Sigmoid colon (tissue), 7 donors: ENCODE results near the gene TSSK6. TPM values are rescaled to one million over a fixed set of nuclear protein-coding genes. Genes with fewer than 3 reads are reported as not detected.
A peak's percentile ranks its signal among the peaks of the same experiment; 100 is the strongest.

Experiments used
- DNase-seq: peaks from one replicate; pipeline ENCODE4 v3.0.0-alpha.2; 2019
- H3K27ac ChIP-seq, 4 donors: fragments of 200-600 bp; sonication (generic); one replicate each; pipeline ENCODE4 v1.5.1; 2016 to 2019; ENCODE audit warnings: mild to moderate bottlenecking in 1 of 4
- H3K27me3 ChIP-seq, 3 donors: fragments of 200-600 bp; sonication (generic); one replicate each; pipeline ENCODE4 v1.5.1; 2019; ENCODE audit warnings: mild to moderate bottlenecking in 1 of 3
- H3K36me3 ChIP-seq, 4 donors: fragments of 200-600 bp; sonication (generic); one replicate each; pipeline ENCODE4 v1.5.1; 2016 to 2019
- H3K4me1 ChIP-seq, 4 donors: fragments of 200-600 bp; sonication (generic); one replicate each; pipeline ENCODE4 v1.5.1; 2017 to 2019
- H3K4me3 ChIP-seq, 4 donors: fragments of 200-600 bp; sonication (generic); one replicate each; pipeline ENCODE4 v1.5.1; 2017 to 2019; ENCODE audit warnings: mild to moderate bottlenecking in 2 of 4, moderate library complexity in 1 of 4
- H3K9me3 ChIP-seq, 4 donors: fragments of 200-600 bp in 3 of 4; sonication (generic) in 3 of 4; one replicate each; pipeline versions ENCODE4 v1.5.1 to v1.6.1; 2013 to 2019
- EP300 ChIP-seq, 4 donors: sonication (generic); formaldehyde crosslinking; IDR thresholded peaks; one replicate each; pipeline ENCODE4 v1.6.1; 2017; ENCODE audit warnings: antibody characterized with exemption in 4 of 4
- POLR2A ChIP-seq, 2 donors: fragments of 450-650 bp; IDR thresholded peaks; one replicate each; pipeline ENCODE4 v1.6.1; 2016; ENCODE audit warnings: antibody characterized with exemption in 2 of 2, mild to moderate bottlenecking in 2 of 2, moderate library complexity in 2 of 2
- POLR2AphosphoS5 ChIP-seq, 4 donors: sonication (generic); formaldehyde crosslinking; IDR thresholded peaks; one replicate each; pipeline ENCODE4 v1.6.1; 2017; ENCODE audit warnings: antibody characterized with exemption in 4 of 4
- WGBS, 2 donors: extraction: QIAGEN DNeasy Blood & Tissue Kit; methylation state at CpG; one replicate each; pipeline ENCODE4 v1.1.7; 2013; 5-methylcytosine and 5-hydroxymethylcytosine counted together
- intact Hi-C: fragments of 100-400 bp; cut with DNase I; formaldehyde crosslinking; loops from one replicate; pipeline ENCODE4 v1.15.1; 2023
- polyA plus RNA-seq, 3 donors: library from polyadenylated mRNA; stranded (reverse); fragments of 200-250 nt; gene quantifications; one replicate each; pipeline ENCODE4 v1.2.3, GENCODE V29; 2013
- total RNA-seq, 4 donors: library from RNA; depleted of rRNA; stranded (reverse); fragments of >200 nt; gene quantifications; one replicate each; pipeline ENCODE4 v1.1.0, GENCODE V29; 2016
- TF ChIP-seq, protein P1 (sequence below), 4 experiments: fragments of 450-650 bp in 3 of 4; fragments of 200-600 bp in 1 of 4; IDR thresholded peaks; one replicate each; pipeline ENCODE4 v1.5.1; 2016 to 2019; ENCODE audit warnings: antibody characterized with exemption in 4 of 4, mild to moderate bottlenecking in 3 of 4, moderate library complexity in 2 of 4
- donor health status: healthy with polysubstance abuse.
- donor health status: Bipolar disorder and iron deficiency.
- donor health status: healthy.

TSSK6 gene
- total and polyA plus RNA-seq, 7 donors = 1.2 to 3.3 (median 1.6) TPM

DNA sequence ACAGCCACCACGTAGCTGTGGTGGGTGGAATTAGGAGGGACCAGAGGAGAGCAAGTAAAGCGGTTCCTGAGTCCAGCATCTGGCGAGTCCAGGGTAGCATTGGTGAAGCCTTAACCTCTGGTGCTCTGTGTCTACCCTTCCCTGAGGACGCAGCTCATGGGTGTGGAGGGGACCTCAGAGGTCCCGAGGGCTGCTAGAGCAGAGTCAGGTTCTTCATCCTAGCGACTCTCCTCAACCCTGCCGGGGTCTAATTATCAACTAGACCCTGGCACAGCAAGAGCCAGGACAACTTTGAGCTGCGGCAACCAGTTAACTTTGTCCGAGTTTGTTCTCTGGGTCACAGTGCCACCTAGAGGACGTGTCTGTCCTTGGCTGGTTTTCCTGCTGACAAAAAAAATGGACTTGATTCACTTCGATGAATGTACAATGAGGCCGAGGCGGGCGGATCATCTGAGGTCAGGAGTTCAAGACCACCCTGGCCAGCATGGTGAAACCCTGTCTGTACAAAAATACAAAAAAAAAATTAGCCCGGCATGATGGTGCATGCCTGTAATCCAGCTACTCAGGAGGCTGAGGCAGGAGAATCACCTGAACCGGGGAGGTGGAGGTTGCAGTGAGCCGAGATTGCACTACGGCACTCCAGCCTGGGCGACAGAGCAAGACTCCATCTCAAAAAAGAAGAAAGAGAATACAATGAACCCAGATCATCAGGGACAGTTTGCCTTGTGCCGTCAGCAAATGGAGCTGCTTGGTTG, 25.0 kb downstream of the TSSK6 start:
- peak; percentile 90 for DNase-seq
- H3K9me3 ChIP-seq = no peaks in the 10 kb centered on the region
- H3K4me3 ChIP-seq = no peak overlapping the region
- intact Hi-C loops = loop anchor here (1.0 kb wide), 1 partner anchor 123 kb away; no protein-coding TSS in a partner anchor
- TF ChIP-seq, protein P1, sequence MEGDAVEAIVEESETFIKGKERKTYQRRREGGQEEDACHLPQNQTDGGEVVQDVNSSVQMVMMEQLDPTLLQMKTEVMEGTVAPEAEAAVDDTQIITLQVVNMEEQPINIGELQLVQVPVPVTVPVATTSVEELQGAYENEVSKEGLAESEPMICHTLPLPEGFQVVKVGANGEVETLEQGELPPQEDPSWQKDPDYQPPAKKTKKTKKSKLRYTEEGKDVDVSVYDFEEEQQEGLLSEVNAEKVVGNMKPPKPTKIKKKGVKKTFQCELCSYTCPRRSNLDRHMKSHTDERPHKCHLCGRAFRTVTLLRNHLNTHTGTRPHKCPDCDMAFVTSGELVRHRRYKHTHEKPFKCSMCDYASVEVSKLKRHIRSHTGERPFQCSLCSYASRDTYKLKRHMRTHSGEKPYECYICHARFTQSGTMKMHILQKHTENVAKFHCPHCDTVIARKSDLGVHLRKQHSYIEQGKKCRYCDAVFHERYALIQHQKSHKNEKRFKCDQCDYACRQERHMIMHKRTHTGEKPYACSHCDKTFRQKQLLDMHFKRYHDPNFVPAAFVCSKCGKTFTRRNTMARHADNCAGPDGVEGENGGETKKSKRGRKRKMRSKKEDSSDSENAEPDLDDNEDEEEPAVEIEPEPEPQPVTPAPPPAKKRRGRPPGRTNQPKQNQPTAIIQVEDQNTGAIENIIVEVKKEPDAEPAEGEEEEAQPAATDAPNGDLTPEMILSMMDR (IDR thresholded peaks at IDR 0.05) = peak; percentile 65 to 79 (median 74)
- no peak for TF ChIP-seq POLR2AphosphoS5 (IDR thresholded peaks at IDR 0.05)
- TF ChIP-seq POLR2A (IDR thresholded peaks at IDR 0.05) = no peak
- TF ChIP-seq EP300 (IDR thresholded peaks at IDR 0.05) = no peak
- WGBS, 2 donors = 28 to 35% methylated on average over 20 of the region's 20 CpGs
- peak overlapping the region; percentile 58 to 70 (median 60) for H3K27ac ChIP-seq
- peaks cover 0 to 35% (median 30%) of the 10 kb centered on the region in 4 donors for H3K4me1 ChIP-seq
- peaks cover 10 to 35% (median 17%) of the 10 kb centered on the region in 4 donors for H3K36me3 ChIP-seq
- no peaks in the 10 kb centered on the region for H3K27me3 ChIP-seq

DNA sequence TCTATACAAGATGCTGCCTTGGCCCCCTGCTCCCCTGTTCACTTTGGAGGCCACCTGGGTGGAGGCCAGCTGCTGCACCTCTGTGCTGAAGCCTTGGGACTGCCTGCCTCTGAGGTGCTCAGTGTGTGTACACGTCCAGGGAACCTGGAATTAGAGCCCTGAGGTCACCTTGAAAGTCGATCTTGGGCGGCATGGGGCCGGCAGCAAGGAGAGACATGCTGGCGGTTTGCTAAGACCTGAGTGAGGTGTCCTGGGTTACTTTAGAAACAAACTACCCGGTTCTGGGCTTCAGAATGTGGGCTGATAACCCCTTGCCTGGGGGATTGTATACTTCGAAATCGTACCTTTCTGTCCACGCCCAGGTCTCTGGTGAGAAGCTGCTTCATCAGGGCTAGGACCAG, 25.5 kb downstream of the TSSK6 start:
- intact Hi-C loops = loop anchor here (1.0 to 5.0 kb wide), 2 partner anchors 83 to 123 kb away; partner anchors contain the start of gene GATAD2A
- no peaks in the 10 kb centered on the region for H3K27me3 ChIP-seq
- peaks cover 0 to 41% (median 30%) of the 10 kb centered on the region in 4 donors for H3K4me1 ChIP-seq
- TF ChIP-seq EP300 (IDR thresholded peaks at IDR 0.05) (no peak), POLR2AphosphoS5 (IDR thresholded peaks at IDR 0.05) (no peak), POLR2A (IDR thresholded peaks at IDR 0.05) (no peak)
- TF ChIP-seq, protein P1 (IDR thresholded peaks at IDR 0.05) = no peak
- peaks cover 9 to 30% (median 17%) of the 10 kb centered on the region in 4 donors for H3K36me3 ChIP-seq
- WGBS, 2 donors = 57 to 78% methylated on average over 9 of the region's 9 CpGs
- peak overlapping the region; percentile 58 to 70 (median 60) for H3K27ac ChIP-seq
- DNase-seq = no peak
- H3K4me3 ChIP-seq = no peak overlapping the region
- no peaks in the 10 kb centered on the region for H3K9me3 ChIP-seq

DNA sequence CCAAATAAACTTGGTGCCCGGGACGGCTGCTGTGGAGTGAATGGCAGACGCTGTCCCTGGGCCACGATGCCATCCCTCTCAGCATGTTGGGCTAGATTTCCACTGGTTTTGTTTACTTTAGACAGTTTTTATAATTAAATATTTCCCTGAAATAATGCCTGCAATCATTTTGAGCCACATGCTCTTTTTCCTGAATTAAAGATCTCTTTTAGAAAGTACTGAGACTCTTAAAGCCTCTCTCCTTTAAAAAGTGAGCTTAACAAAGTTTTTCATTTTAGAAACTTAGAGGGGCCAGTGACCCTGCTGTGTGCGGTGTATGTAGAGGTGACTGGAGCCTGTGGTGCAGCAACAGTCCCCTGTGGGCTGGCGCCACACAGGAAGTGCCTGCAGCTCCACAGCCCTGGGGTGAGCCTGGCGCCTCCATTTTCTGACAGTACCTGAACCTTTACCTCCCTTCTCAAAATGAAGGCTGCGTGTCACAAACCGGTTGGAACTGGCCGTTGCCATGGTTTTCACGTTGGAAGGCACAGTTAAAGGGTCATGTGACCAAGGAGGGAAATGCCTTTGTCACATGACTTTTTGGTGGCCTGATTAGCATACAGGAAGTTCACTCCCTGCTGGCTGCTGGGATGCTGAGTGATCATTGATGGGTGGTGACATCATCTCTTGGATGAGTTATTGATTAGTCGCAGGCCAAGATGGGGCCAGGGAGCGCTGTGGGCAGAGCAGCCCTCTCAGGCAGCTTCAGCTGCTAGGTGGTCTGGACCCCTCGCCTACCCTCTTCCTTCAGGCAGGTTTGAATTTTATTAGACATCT, 26.3 kb downstream of the TSSK6 start:
- Histone ChIP-seq H3K27ac (peak overlapping the region; percentile 58 to 70 (median 60)), H3K4me3 (no peak overlapping the region), H3K27me3 (no peaks in the 10 kb centered on the region), H3K36me3 (peaks cover 3 to 22% (median 11%) of the 10 kb centered on the region in 4 donors), H3K4me1 (peaks cover 0 to 41% (median 30%) of the 10 kb centered on the region in 4 donors), H3K9me3 (no peaks in the 10 kb centered on the region)
- 13 to 28% methylated on average over 14 of the region's 14 CpGs for WGBS, 2 donors
- TF ChIP-seq POLR2A (IDR thresholded peaks at IDR 0.05) (no peak), EP300 (IDR thresholded peaks at IDR 0.05) (no peak), POLR2AphosphoS5 (IDR thresholded peaks at IDR 0.05) (peak in 1 of 4 donors; percentile 54)
- TF ChIP-seq, protein P1 (IDR thresholded peaks at IDR 0.05) = no peak
- peak; percentile 88 for DNase-seq
- intact Hi-C loops = loop anchor here (5.0 kb wide), 1 partner anchor 82 kb away; the partner anchor contains the start of gene GATAD2A

DNA sequence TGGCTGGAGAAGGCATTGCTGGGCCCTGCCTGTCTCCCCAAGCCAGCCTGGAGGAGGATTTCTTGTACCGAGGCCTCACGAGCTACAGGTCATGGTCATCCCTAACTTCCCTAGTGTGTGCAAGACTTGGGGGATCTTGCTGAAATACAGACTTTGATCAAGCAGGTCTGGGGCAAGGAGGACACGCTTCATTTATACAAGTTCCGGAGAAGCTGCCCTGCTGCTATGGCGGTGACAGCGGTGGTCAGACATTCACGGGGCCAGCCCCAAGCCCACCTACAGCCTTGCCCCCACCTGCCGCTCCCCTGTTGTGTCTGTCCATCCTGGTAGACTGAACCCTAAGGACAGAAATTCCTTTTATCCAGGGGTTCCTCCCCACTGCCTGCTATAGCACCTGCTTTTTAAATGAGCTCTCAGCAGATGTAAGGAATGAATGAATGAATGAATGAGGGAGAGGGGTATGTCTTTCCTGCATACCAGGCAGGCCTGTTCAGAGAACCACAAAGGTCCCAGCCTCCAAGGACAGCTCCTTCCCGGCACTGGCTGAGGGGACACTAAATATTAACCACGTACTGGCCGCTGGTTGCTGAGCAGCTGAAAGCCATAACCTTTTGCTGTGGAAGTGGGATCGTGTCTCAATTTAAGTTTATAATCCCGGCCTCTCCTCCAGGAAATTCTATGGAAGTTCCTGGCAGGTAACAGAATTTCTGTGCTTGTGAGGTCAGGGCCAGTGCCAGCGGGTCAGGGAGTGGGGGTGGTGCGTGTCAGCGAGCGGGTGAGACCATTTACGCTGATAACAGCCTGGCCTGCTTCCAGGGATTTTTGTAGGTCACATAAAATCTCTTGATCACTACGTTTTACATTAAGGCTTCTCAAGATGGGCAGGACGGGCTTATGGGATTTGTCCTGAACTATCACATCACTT, 27.1 kb downstream of the TSSK6 start:
- intact Hi-C loops = loop anchor here (5.0 kb wide), 1 partner anchor 81 kb away; the partner anchor contains the start of gene GATAD2A
- H3K27ac ChIP-seq = peak overlapping the region; percentile 58 to 70 (median 60)
- H3K4me3 ChIP-seq = no peak overlapping the region
- no peaks in the 10 kb centered on the region for H3K9me3 ChIP-seq
- DNase-seq = no peak
- 38 to 69% methylated on average over 20 of the region's 20 CpGs for WGBS, 2 donors
- no peaks in the 10 kb centered on the region for H3K27me3 ChIP-seq
- TF ChIP-seq, protein P1 (IDR thresholded peaks at IDR 0.05) = no peak
- TF ChIP-seq POLR2AphosphoS5 (IDR thresholded peaks at IDR 0.05) = no peak
- TF ChIP-seq EP300 (IDR thresholded peaks at IDR 0.05) = no peak
- TF ChIP-seq POLR2A (IDR thresholded peaks at IDR 0.05) = no peak
- peaks cover 0 to 14% (median 7%) of the 10 kb centered on the region in 4 donors for H3K36me3 ChIP-seq
- peaks cover 0 to 42% (median 30%) of the 10 kb centered on the region in 4 donors for H3K4me1 ChIP-seq
